ENCODE measurements around the gene ADORA2A. TPM values are rescaled to one million over a fixed set of nuclear protein-coding genes. Genes with fewer than 3 reads are reported as not detected.

Gene ADORA2A
- polyA plus RNA-seq, 1 donor (not counting 4 experiments of a cell fraction or from before 2014, with no cell fraction given), result 0.20 TPM

DNA sequence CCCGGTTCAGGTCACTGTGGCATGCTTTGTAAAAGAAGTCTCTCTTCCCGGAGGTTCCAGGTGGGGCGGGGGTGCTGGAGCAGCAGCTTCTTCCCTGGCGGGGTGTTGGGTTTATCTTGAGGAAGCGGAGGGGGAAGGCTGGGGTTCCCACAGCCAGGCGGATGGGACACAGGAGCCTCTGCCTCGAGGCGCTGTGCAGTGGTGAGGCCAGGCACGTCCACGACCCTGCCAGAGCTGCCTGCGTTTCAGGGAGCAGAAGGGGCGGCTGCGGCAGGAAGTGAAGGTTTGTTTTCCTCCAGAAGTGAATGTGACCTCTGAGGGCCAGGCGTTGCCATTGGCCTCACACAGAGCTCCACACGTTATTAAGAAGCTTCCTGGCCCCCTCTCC, 20.1 kb upstream of the ADORA2A start:
- Histone ChIP-seq H3K36me3 (ENCODE audit: control insufficient read depth in 2 of 2, extremely low read depth in 1 of 2, insufficient read depth in 2 of 2, low read length in 2 of 2) (peaks cover 15 to 24% of the 10 kb centered on the region in 2 experiments), H4K20me1 (ENCODE audit: control insufficient read depth, extremely low read depth, insufficient read depth, low read length) (peaks cover 7% of the 10 kb centered on the region)
- TF ChIP-seq EZH2 (IDR thresholded peaks at IDR 0.05; ENCODE audit: low read length), result no peak
- TF ChIP-seq, protein P1, sequence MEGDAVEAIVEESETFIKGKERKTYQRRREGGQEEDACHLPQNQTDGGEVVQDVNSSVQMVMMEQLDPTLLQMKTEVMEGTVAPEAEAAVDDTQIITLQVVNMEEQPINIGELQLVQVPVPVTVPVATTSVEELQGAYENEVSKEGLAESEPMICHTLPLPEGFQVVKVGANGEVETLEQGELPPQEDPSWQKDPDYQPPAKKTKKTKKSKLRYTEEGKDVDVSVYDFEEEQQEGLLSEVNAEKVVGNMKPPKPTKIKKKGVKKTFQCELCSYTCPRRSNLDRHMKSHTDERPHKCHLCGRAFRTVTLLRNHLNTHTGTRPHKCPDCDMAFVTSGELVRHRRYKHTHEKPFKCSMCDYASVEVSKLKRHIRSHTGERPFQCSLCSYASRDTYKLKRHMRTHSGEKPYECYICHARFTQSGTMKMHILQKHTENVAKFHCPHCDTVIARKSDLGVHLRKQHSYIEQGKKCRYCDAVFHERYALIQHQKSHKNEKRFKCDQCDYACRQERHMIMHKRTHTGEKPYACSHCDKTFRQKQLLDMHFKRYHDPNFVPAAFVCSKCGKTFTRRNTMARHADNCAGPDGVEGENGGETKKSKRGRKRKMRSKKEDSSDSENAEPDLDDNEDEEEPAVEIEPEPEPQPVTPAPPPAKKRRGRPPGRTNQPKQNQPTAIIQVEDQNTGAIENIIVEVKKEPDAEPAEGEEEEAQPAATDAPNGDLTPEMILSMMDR (optimal IDR thresholded peaks at IDR 0.05 in 1 of 3, IDR thresholded peaks at IDR 0.05 in 1 of 3, conservative IDR thresholded peaks at IDR 0.05 in 1 of 3; ENCODE audit: extremely low read depth in 1 of 3, insufficient read depth in 2 of 3, low read length in 3 of 3), result no peak

DNA sequence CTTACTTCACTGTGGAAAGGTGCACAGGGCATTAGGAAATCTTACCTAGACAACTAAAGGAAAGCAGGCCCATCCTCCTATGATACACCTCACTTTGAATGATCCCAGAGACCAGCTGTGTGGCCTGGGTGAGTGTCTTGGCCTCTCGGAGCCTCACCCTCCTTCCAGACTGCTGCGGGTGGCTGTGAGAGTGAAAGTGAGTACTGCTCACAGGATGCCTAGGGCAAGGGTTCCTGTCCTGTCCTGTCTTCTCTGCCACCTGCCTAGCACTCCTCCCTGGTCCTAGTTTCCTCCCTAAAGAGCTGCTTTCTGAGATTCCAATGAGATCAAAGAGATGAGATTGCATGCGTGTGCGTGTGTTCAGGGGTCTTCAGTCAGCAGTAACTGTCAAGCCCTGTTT, 19.5 kb upstream of the ADORA2A start:
- H3K4me1 ChIP-seq (ENCODE audit: control insufficient read depth, extremely low read depth, insufficient read depth, low read length), result peaks cover 12% of the 10 kb centered on the region
- dilution Hi-C loops (cut with MboI; ENCODE audit: extremely low pct_ligation_motif_present, low sequenced_read_pairs), result no loop called here
- H3K9me3 ChIP-seq (ENCODE audit: control insufficient read depth, low read depth, low read length), result no peaks in the 10 kb centered on the region
- H4K20me1 ChIP-seq (ENCODE audit: control insufficient read depth, extremely low read depth, insufficient read depth, low read length), result peaks cover 3% of the 10 kb centered on the region
- peak; percentile 60 for FAIRE-seq
- no peak overlapping the region for H3K27ac ChIP-seq (ENCODE audit: control insufficient read depth, insufficient read depth, low read length)
- TF ChIP-seq, protein P1 (optimal IDR thresholded peaks at IDR 0.05 in 1 of 3, IDR thresholded peaks at IDR 0.05 in 1 of 3, conservative IDR thresholded peaks at IDR 0.05 in 1 of 3; ENCODE audit: extremely low read depth in 1 of 3, insufficient read depth in 2 of 3, low read length in 3 of 3), result no peak
- TF ChIP-seq EZH2 (IDR thresholded peaks at IDR 0.05; ENCODE audit: low read length), result no peak
- peaks cover 15 to 22% of the 10 kb centered on the region in 2 experiments for H3K36me3 ChIP-seq (ENCODE audit: control insufficient read depth in 2 of 2, extremely low read depth in 1 of 2, insufficient read depth in 2 of 2, low read length in 2 of 2)
- no peaks in the 10 kb centered on the region for H3K27me3 ChIP-seq (ENCODE audit: control insufficient read depth, extremely low read depth, insufficient read depth, low read length)
- no peak overlapping the region for H3K9ac ChIP-seq (ENCODE audit: control insufficient read depth, extremely low read depth, insufficient read depth, low read length)
- H3K4me3 ChIP-seq (ENCODE audit: control insufficient read depth in 2 of 3, extremely low read depth in 1 of 3, insufficient read depth in 2 of 3, low read depth in 1 of 3, low read length in 3 of 3), result no peak overlapping the region
- no peak overlapping the region for H2AFZ ChIP-seq (ENCODE audit: control insufficient read depth, low read length)
- H3K9me1 ChIP-seq (ENCODE audit: control insufficient read depth, extremely low read depth, insufficient read depth, low read length), result peaks cover under 1% of the 10 kb centered on the region
- H3K4me2 ChIP-seq (ENCODE audit: control insufficient read depth, extremely low read depth, insufficient read depth, low read depth, low read length), result no peak overlapping the region
- no peak for DNase-seq (ENCODE audit: low read depth, low spot score)
- no peaks in the 10 kb centered on the region for H3K79me2 ChIP-seq (ENCODE audit: control insufficient read depth, insufficient read depth, low read length)

More for the DNA sequence above, 20.1 kb upstream of the ADORA2A start:
- Histone ChIP-seq H3K9ac (ENCODE audit: control insufficient read depth, extremely low read depth, insufficient read depth, low read length) (no peak overlapping the region), H2AFZ (ENCODE audit: control insufficient read depth, low read length) (no peak overlapping the region), H3K79me2 (ENCODE audit: control insufficient read depth, insufficient read depth, low read length) (no peaks in the 10 kb centered on the region), H3K9me3 (ENCODE audit: control insufficient read depth, low read depth, low read length) (no peaks in the 10 kb centered on the region), H3K27me3 (ENCODE audit: control insufficient read depth, extremely low read depth, insufficient read depth, low read length) (no peaks in the 10 kb centered on the region), H3K4me3 (ENCODE audit: control insufficient read depth in 2 of 3, extremely low read depth in 1 of 3, insufficient read depth in 2 of 3, low read depth in 1 of 3, low read length in 3 of 3) (no peak overlapping the region), H3K4me2 (ENCODE audit: control insufficient read depth, extremely low read depth, insufficient read depth, low read depth, low read length) (no peak overlapping the region), H3K27ac (ENCODE audit: control insufficient read depth, insufficient read depth, low read length) (no peak overlapping the region), H3K9me1 (ENCODE audit: control insufficient read depth, extremely low read depth, insufficient read depth, low read length) (peaks cover 2% of the 10 kb centered on the region), H3K4me1 (ENCODE audit: control insufficient read depth, extremely low read depth, insufficient read depth, low read length) (peaks cover 18% of the 10 kb centered on the region)
- no peak for DNase-seq (ENCODE audit: low read depth, low spot score)
- dilution Hi-C loops (cut with MboI; ENCODE audit: extremely low pct_ligation_motif_present, low sequenced_read_pairs), result no loop called here
- FAIRE-seq, result no peak
